KMS-11 (cell line): ENCODE data around the gene LINGO1.

Experiments
- H2AFZ ChIP-seq: fragments of 200-600 bp; sonication (generic); 2 replicates; pipeline ENCODE4 v1.6.1; 2016; ENCODE audit warnings: antibody characterized with exemption, mixed run types, low read depth
- H3K27ac ChIP-seq: fragments of 200-600 bp; sonication (generic); 2 replicates; pipeline ENCODE4 v1.6.1; 2016; ENCODE audit warnings: mild to moderate bottlenecking, mixed run types
- H3K27me3 ChIP-seq: fragments of 200-600 bp; sonication (generic); 2 replicates; pipeline ENCODE4 v1.6.1; 2017; ENCODE audit warnings: mild to moderate bottlenecking, low read depth, mixed run types, moderate library complexity; ENCODE audit not compliant: insufficient read depth
- H3K36me3 ChIP-seq: fragments of 200-600 bp; sonication (generic); 2 replicates; pipeline ENCODE4 v1.6.1; 2017; ENCODE audit warnings: mild to moderate bottlenecking, mixed run types; ENCODE audit not compliant: insufficient read depth
- H3K4me1 ChIP-seq: fragments of 200-600 bp; sonication (generic); 2 replicates; pipeline ENCODE4 v1.6.1; 2016; ENCODE audit warnings: mild to moderate bottlenecking, low read depth, mixed run types; ENCODE audit not compliant: poor library complexity, severe bottlenecking
- H3K4me2 ChIP-seq: fragments of 200-600 bp; sonication (generic); 2 replicates; pipeline ENCODE4 v1.7.0; 2016; ENCODE audit warnings: mild to moderate bottlenecking, mixed run types
- H3K4me3 ChIP-seq: fragments of 200-600 bp; sonication (generic); IDR thresholded peaks from 2 replicates; pipeline ENCODE4 v1.6.1; 2017; ENCODE audit warnings: low read depth, low read length, mixed read lengths; ENCODE audit not compliant: insufficient read depth
- H3K79me2 ChIP-seq: fragments of 200-600 bp; sonication (generic); 2 replicates; pipeline ENCODE4 v1.6.1; 2016; ENCODE audit warnings: low read depth, mixed run types; ENCODE audit not compliant: insufficient read depth
- H3K9ac ChIP-seq: fragments of 200-600 bp; sonication (generic); 2 replicates; pipeline ENCODE4 v1.6.1; 2016; ENCODE audit warnings: mild to moderate bottlenecking, mixed run types
- H4K20me1 ChIP-seq: fragments of 200-600 bp; sonication (generic); 2 replicates; pipeline ENCODE4 v1.6.1; 2016; ENCODE audit warnings: mild to moderate bottlenecking, mixed run types; ENCODE audit not compliant: insufficient read depth
- CTCF ChIP-seq: fragments of 200-600 bp; sonication (generic); conservative IDR thresholded peaks from 2 replicates; pipeline ENCODE4 v1.6.1; 2017; ENCODE audit warnings: low read depth, mild to moderate bottlenecking, antibody characterized with exemption, low read length, moderate library complexity, mixed read lengths

Gene LINGO1

GRCh38 chr15:77605547-77605946, 27.2 kb downstream of the LINGO1 start:
- TF ChIP-seq CTCF: no peak
- Histone ChIP-seq H4K20me1 (no peaks in the 10 kb centered on the region), H3K27ac (no peak overlapping the region), H3K36me3 (no peaks in the 10 kb centered on the region), H3K4me3 (no peak overlapping the region), H2AFZ (no peak overlapping the region), H3K4me1 (no peaks in the 10 kb centered on the region), H3K27me3 (no peaks in the 10 kb centered on the region; the same call in 1 of the 2 replicates), H3K9ac (no peak overlapping the region), H3K79me2 (no peaks in the 10 kb centered on the region), H3K4me2 (no peak overlapping the region)

- TF ChIP-seq CTCF: no peak
- Histone ChIP-seq H4K20me1 (no peaks in the 10 kb centered on the region), H3K79me2 (no peaks in the 10 kb centered on the region), H3K4me3 (no peak overlapping the region), H3K27me3 (no peaks in the 10 kb centered on the region; the same call in 1 of the 2 replicates), H3K9ac (no peak overlapping the region), H3K27ac (no peak overlapping the region), H3K4me1 (no peaks in the 10 kb centered on the region), H3K4me2 (no peak overlapping the region), H3K36me3 (no peaks in the 10 kb centered on the region), H2AFZ (no peak overlapping the region)
Measured at GRCh38 chr15:77604973-77605372, 27.7 kb downstream of the LINGO1 start.

- no peak overlapping the region for H3K9ac ChIP-seq
- H3K4me2 ChIP-seq: no peak overlapping the region
- no peaks in the 10 kb centered on the region for H4K20me1 ChIP-seq
- H3K4me3 ChIP-seq: no peak overlapping the region
- H3K27ac ChIP-seq: no peak overlapping the region
- H3K27me3 ChIP-seq: no peaks in the 10 kb centered on the region; the same call in 1 of the 2 replicates
- H3K79me2 ChIP-seq: no peaks in the 10 kb centered on the region
- no peak overlapping the region for H2AFZ ChIP-seq
- H3K36me3 ChIP-seq: no peaks in the 10 kb centered on the region
- no peak for TF ChIP-seq CTCF
- H3K4me1 ChIP-seq: no peaks in the 10 kb centered on the region
Measured at GRCh38 chr15:77603611-77604336, 28.9 kb downstream of the LINGO1 start.

- no peak for TF ChIP-seq CTCF
- H3K4me3 ChIP-seq: no peak overlapping the region
- H3K4me1 ChIP-seq: no peaks in the 10 kb centered on the region
- H3K27ac ChIP-seq: no peak overlapping the region
- H4K20me1 ChIP-seq: no peaks in the 10 kb centered on the region
- H3K4me2 ChIP-seq: no peak overlapping the region
- H3K36me3 ChIP-seq: no peaks in the 10 kb centered on the region
- no peaks in the 10 kb centered on the region; the same call in 1 of the 2 replicates for H3K27me3 ChIP-seq
- no peaks in the 10 kb centered on the region for H3K79me2 ChIP-seq
- no peak overlapping the region for H3K9ac ChIP-seq
- no peak overlapping the region for H2AFZ ChIP-seq
Measured at GRCh38 chr15:77602800-77603199, 29.9 kb downstream of the LINGO1 start.
